H1 (cell line): ENCODE data around the gene IKZF5. TPM values are rescaled to one million over a fixed set of nuclear protein-coding genes. Genes with fewer than 3 reads are reported as not detected.

Source experiments
- CTCF ChIA-PET: fragments of 300-600 bp; sonication (Branson Sonifier 250); formaldehyde crosslinking; loops from one replicate; lab custom pipeline; 2021; ENCODE audit not compliant: partially characterized antibody; lab: Charles Lee
- POLR2A ChIA-PET: fragments of 300-600 bp; sonication (Branson Sonifier 250); formaldehyde crosslinking; loops from one replicate; lab custom pipeline; 2021; ENCODE audit warnings: inconsistent platforms; ENCODE audit not compliant: partially characterized antibody; lab: Charles Lee
- DNase-seq, 2 experiments: peaks; one replicate each; pipeline versions ENCODE4 v3.0.0 to v3.0.0-alpha.2; 2010 to 2022; ENCODE audit warnings: low spot score in 2 of 2, low read depth in 1 of 2, mixed read lengths in 1 of 2
- FAIRE-seq: peaks from 2 replicates; lab custom pipeline; 2011; peaks lifted over from hg19 to GRCh38; lab: Jason Lieb, UNC
- H2AFZ ChIP-seq: 2 replicates; pipeline ENCODE4 v1.8.1; 2012; ENCODE audit warnings: low read length, inconsistent platforms
- H2AK5ac ChIP-seq: 2 replicates; pipeline ENCODE4 v1.6.1; 2013; ENCODE audit warnings: low read depth, low read length
- H2BK120ac ChIP-seq: replicated peaks from 2 replicates; pipeline ENCODE3; 2013; ENCODE audit warnings: low read depth, low read length, inconsistent platforms
- H2BK12ac ChIP-seq: 2 replicates; pipeline ENCODE4 v1.6.1; 2013; ENCODE audit warnings: low read depth, low read length
- H2BK15ac ChIP-seq: 2 replicates; pipeline ENCODE4 v1.6.1; 2013; ENCODE audit warnings: low read length
- H2BK20ac ChIP-seq: 2 replicates; pipeline ENCODE4 v1.6.1; 2013; ENCODE audit warnings: low read length
- H2BK5ac ChIP-seq: 2 replicates; pipeline ENCODE4 v1.6.1; 2013; ENCODE audit warnings: low read depth, low read length
- H3K14ac ChIP-seq: 2 replicates; pipeline ENCODE4 v1.6.1; 2013; ENCODE audit warnings: inconsistent platforms; ENCODE audit not compliant: insufficient read length
- H3K18ac ChIP-seq: 2 replicates; pipeline ENCODE4 v1.6.1; 2013; ENCODE audit warnings: low read length; ENCODE audit errors: extremely low read depth
- H3K23ac ChIP-seq: 2 replicates; pipeline ENCODE4 v1.6.1; 2013; ENCODE audit warnings: inconsistent platforms; ENCODE audit not compliant: insufficient read length
- H3K23me2 ChIP-seq: 2 replicates; pipeline ENCODE4 v1.6.1; 2013; ENCODE audit warnings: low read depth, low read length
- H3K27ac ChIP-seq: 2 replicates; pipeline ENCODE4 v1.6.1; 2011; ENCODE audit warnings: low read depth, low read length, inconsistent platforms
- H3K27me3 ChIP-seq, 4 experiments: replicated peaks in 1 of 4; 1 replicate in 1 of 4; 2 replicates in 3 of 4; pipeline versions ENCODE4 v1.6.1 to v1.8.1; 2011 to 2013; ENCODE audit warnings: low read length in 3 of 4, mild to moderate bottlenecking in 3 of 4, inconsistent platforms in 2 of 4, mixed read lengths in 2 of 4, moderate library complexity in 1 of 4; ENCODE audit not compliant: control insufficient read depth in 3 of 4, insufficient read depth in 3 of 4; ENCODE audit errors: extremely low read depth in 1 of 4
- H3K36me3 ChIP-seq, 4 experiments: 2 replicates each; pipeline versions ENCODE4 v1.6.1 to v1.8.1; 2011 to 2013; ENCODE audit warnings: mild to moderate bottlenecking in 4 of 4, low read length in 3 of 4, moderate library complexity in 2 of 4, control low read depth in 1 of 4, inconsistent platforms in 1 of 4; ENCODE audit not compliant: insufficient read depth in 4 of 4, control insufficient read depth in 2 of 4
- H3K4ac ChIP-seq: replicated peaks from 2 replicates; pipeline ENCODE3; 2013; ENCODE audit warnings: low read length, low read depth, mixed read lengths, inconsistent platforms; ENCODE audit not compliant: insufficient read length
- H3K4me1 ChIP-seq, 4 experiments: replicated peaks in 1 of 4; 1 replicate in 1 of 4; 2 replicates in 3 of 4; pipeline versions ENCODE4 v1.6.1 to v1.8.1; 2011 to 2013; ENCODE audit warnings: low read length in 3 of 4, inconsistent platforms in 2 of 4, mixed read lengths in 1 of 4; ENCODE audit not compliant: insufficient read depth in 4 of 4, control insufficient read depth in 3 of 4
- H3K4me2 ChIP-seq, 2 experiments: 2 replicates each; pipeline versions ENCODE4 v1.6.1 to v1.8.1; 2011 to 2013; ENCODE audit warnings: low read depth in 2 of 2, low read length in 2 of 2, control low read depth in 1 of 2, inconsistent platforms in 1 of 2, mild to moderate bottlenecking in 1 of 2; ENCODE audit not compliant: insufficient read depth in 1 of 2
- H3K4me3 ChIP-seq, 4 experiments: fragments of 200-600, 300-600 bp in 1 of 4; sonication (generic), shearing (Covaris generic), sonication (Bioruptor Twin) in 1 of 4; 2 replicates each; pipeline versions ENCODE4 v1.5.1 to v1.8.1; 2011 to 2016; ENCODE audit warnings: low read length in 4 of 4, low read depth in 3 of 4, control low read depth in 2 of 4, inconsistent platforms in 2 of 4, mild to moderate bottlenecking in 2 of 4, mixed read lengths in 1 of 4, moderate library complexity in 1 of 4; ENCODE audit not compliant: insufficient read depth in 2 of 4; ENCODE audit errors: extremely low read depth in 1 of 4
- H3K56ac ChIP-seq: replicated peaks from 2 replicates; pipeline ENCODE3; 2013; ENCODE audit warnings: low read depth, mild to moderate bottlenecking, mixed read lengths, low read length, inconsistent platforms; ENCODE audit not compliant: insufficient read length
- H3K79me1 ChIP-seq: 2 replicates; pipeline ENCODE4 v1.6.1; 2013; ENCODE audit warnings: low read depth, low read length, control low read depth
- H3K79me2 ChIP-seq, 2 experiments: 2 replicates each; pipeline versions ENCODE4 v1.6.1 to v1.8.1; 2012 to 2013; ENCODE audit warnings: low read length in 2 of 2, mild to moderate bottlenecking in 2 of 2, inconsistent platforms in 1 of 2; ENCODE audit not compliant: insufficient read depth in 2 of 2, control insufficient read depth in 1 of 2
- H3K9ac ChIP-seq, 4 experiments: replicated peaks in 1 of 4; 1 replicate in 1 of 4; 2 replicates in 3 of 4; pipeline versions ENCODE4 v1.6.1 to v1.8.1; 2011 to 2013; ENCODE audit warnings: low read depth in 3 of 4, low read length in 3 of 4, control low read depth in 2 of 4, mild to moderate bottlenecking in 2 of 4, moderate library complexity in 2 of 4, inconsistent platforms in 1 of 4; ENCODE audit errors: extremely low read depth in 1 of 4
- H3K9me3 ChIP-seq, 2 experiments: 2 replicates each; pipeline versions ENCODE4 v1.6.1 to v1.8.1; 2012 to 2013; ENCODE audit warnings: mild to moderate bottlenecking in 2 of 2, moderate library complexity in 2 of 2, control low read depth in 1 of 2, inconsistent platforms in 1 of 2, low read depth in 1 of 2, low read length in 1 of 2, mixed read lengths in 1 of 2; ENCODE audit not compliant: insufficient read depth in 2 of 2
- H4K20me1 ChIP-seq, 2 experiments: replicated peaks in 1 of 2; 2 replicates each; pipeline versions ENCODE3 to v1.8.1; 2011 to 2013; ENCODE audit warnings: inconsistent platforms in 2 of 2, low read length in 2 of 2, mild to moderate bottlenecking in 1 of 2; ENCODE audit not compliant: insufficient read depth in 2 of 2, control insufficient read depth in 1 of 2
- H4K5ac ChIP-seq: 2 replicates; pipeline ENCODE4 v1.6.1; 2013; ENCODE audit warnings: low read length, low read depth, mixed read lengths, inconsistent platforms; ENCODE audit not compliant: insufficient read length
- H4K8ac ChIP-seq: 2 replicates; pipeline ENCODE4 v1.8.0; 2013; ENCODE audit warnings: mild to moderate bottlenecking, moderate library complexity, low read length, inconsistent platforms; ENCODE audit not compliant: insufficient read depth; ENCODE audit errors: extremely low read depth
- H4K91ac ChIP-seq: replicated peaks from 2 replicates; pipeline ENCODE3; 2013; ENCODE audit warnings: low read length, mixed read lengths, inconsistent platforms; ENCODE audit not compliant: insufficient read length
- BRCA1 ChIP-seq: IDR thresholded peaks from 2 replicates; pipeline ENCODE4 v1.6.1; 2012; ENCODE audit warnings: low read depth, low read length, improper control_type of control experiment
- CBX5 ChIP-seq: fragments of 300-800, 300-1000 bp; sonication (generic); IDR thresholded peaks from 2 replicates; pipeline ENCODE4 v1.7.1; 2016; ENCODE audit warnings: antibody characterized with exemption, low read length, low read depth
- EP300 ChIP-seq, 2 experiments: IDR thresholded peaks; 1 replicate in 1 of 2; 2 replicates in 1 of 2; pipeline ENCODE4 v1.6.1; 2011 to 2012; ENCODE audit warnings: low read depth in 2 of 2, low read length in 2 of 2, mild to moderate bottlenecking in 2 of 2, borderline replicate concordance in 1 of 2, inconsistent platforms in 1 of 2, moderate library complexity in 1 of 2
- GABPA ChIP-seq: IDR thresholded peaks from 2 replicates; pipeline ENCODE4 v1.6.1; 2011; ENCODE audit warnings: mild to moderate bottlenecking, low read length, moderate library complexity, borderline replicate concordance; ENCODE audit not compliant: insufficient read depth
- KDM4A ChIP-seq: IDR thresholded peaks from one replicate; pipeline ENCODE4 v1.7.1; 2012; ENCODE audit warnings: low read depth, mild to moderate bottlenecking, moderate library complexity, low read length, inconsistent platforms; ENCODE audit not compliant: severe bottlenecking
- NANOG ChIP-seq: IDR thresholded peaks from 2 replicates; pipeline ENCODE4 v1.6.1; 2011; ENCODE audit warnings: low read length, low read depth, mild to moderate bottlenecking, inconsistent platforms; ENCODE audit not compliant: insufficient read depth, poor library complexity, severe bottlenecking
- PHF8 ChIP-seq: fragments of 200-600 bp; sonication (generic); conservative IDR thresholded peaks from 2 replicates; pipeline ENCODE4 v1.7.1; 2012; ENCODE audit warnings: low read depth, mild to moderate bottlenecking, inconsistent platforms, low read length, moderate library complexity
- RFX5 ChIP-seq: IDR thresholded peaks from 2 replicates; pipeline ENCODE4 v1.6.1; 2011; ENCODE audit warnings: low read depth, low read length, improper control_type of control experiment, borderline replicate concordance
- SIX5 ChIP-seq: IDR thresholded peaks from 2 replicates; pipeline ENCODE4 v1.6.1; 2011; ENCODE audit warnings: mild to moderate bottlenecking, low read depth, low read length
- TAF1 ChIP-seq: IDR thresholded peaks from 2 replicates; pipeline ENCODE4 v1.6.1; 2011; ENCODE audit warnings: mild to moderate bottlenecking, low read depth, low read length
- TAF7 ChIP-seq: optimal IDR thresholded peaks from 2 replicates; pipeline ENCODE3; 2011; ENCODE audit warnings: low read depth, mild to moderate bottlenecking, inconsistent platforms, low read length, moderate library complexity, borderline replicate concordance
- YY1 ChIP-seq: IDR thresholded peaks from 2 replicates; pipeline ENCODE4 v1.6.1; 2011; ENCODE audit warnings: low read depth, mild to moderate bottlenecking, low read length
- WGBS, 2 experiments: shearing (Covaris generic) in 1 of 2; methylation state at CpG; one replicate each; pipeline versions ENCODE4 v1.1.6 to v1.1.7; 2013 to 2015; ENCODE audit warnings: low lambda C conversion rate in 2 of 2, mixed read lengths in 2 of 2, inconsistent platforms in 1 of 2, low coverage in 1 of 2, missing lambda C conversion rate in 1 of 2; ENCODE audit not compliant: insufficient replicate concordance in 2 of 2, insufficient coverage in 1 of 2, insufficient read length in 1 of 2; ENCODE audit errors: extremely low coverage in 1 of 2, missing lambda C conversion rate in 1 of 2; 5-methylcytosine and 5-hydroxymethylcytosine counted together
- polyA plus RNA-seq, 7 experiments: library from polyadenylated mRNA; depleted of rRNA in 3 of 7; stranded (reverse) in 5 of 7; unstranded in 2 of 7; fragments of >200 nt in 5 of 7; fragments of 200-250 nt in 2 of 7; gene quantifications; 1 replicate in 5 of 7; 2 replicates in 1 of 7; 4 replicates in 1 of 7; pipeline versions ENCODE4 v1.2.1 to v1.2.3, GENCODE V29; 2011 to 2013; ENCODE audit warnings: missing spikeins in 2 of 7, mixed read lengths in 2 of 7
- total RNA-seq: library from RNA; stranded (reverse); fragmentation: NEBNext Ultra II Directional; extraction: Animal tissue kit (Norgen Biotek cat#: 25700); gene quantifications from 2 replicates; pipeline ENCODE4 v1.2.1, GENCODE V29; 2021
- TF ChIP-seq, protein P1 (sequence below): IDR thresholded peaks from 2 replicates; pipeline ENCODE4 v1.6.1; 2011; ENCODE audit warnings: low read depth, mild to moderate bottlenecking, low read length; ENCODE audit not compliant: insufficient read depth

Gene IKZF5
- total and polyA plus RNA-seq, 2 of the 8 experiments (the other 6 are each of a cell fraction or from before 2014, with no cell fraction given): 5.2 to 15.3 TPM

DNA sequence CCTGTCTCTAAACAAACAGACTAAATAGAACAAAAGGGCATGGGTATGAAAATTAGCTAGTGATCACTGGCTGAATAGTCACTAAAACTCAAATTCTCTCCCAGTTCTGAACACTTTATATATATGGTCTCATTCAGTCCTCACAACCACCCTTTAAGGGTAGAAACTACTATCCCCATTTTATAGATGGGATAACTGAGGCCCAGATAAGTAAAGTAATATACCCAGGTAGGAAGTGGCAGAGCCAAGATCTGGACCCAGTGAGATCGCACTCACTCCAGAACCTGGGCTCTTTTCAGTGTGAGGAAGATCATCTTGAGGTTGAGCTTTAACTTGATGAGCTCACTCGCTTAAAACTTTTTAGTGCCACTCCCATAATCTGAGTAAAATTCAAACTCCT, 23.9 kb downstream of the IKZF5 start:
- H3K18ac ChIP-seq: no peak overlapping the region
- no peak overlapping the region for H3K23ac ChIP-seq
- H4K8ac ChIP-seq: no peak overlapping the region
- ChIA-PET CTCF (interaction anchor here (0.6 to 1.2 kb wide), 3 partner anchors 13 to 693 kb away, joined by 3 read pairs; no protein-coding TSS in a partner anchor), POLR2A (interaction anchor here (0.9 to 2.6 kb wide), 3 partner anchors 15 to 30 kb away, joined by 3 to 6 read pairs (median 4); no protein-coding TSS in a partner anchor)
- H3K27me3 ChIP-seq: no peaks in the 10 kb centered on the region
- no peaks in the 10 kb centered on the region for H3K9me3 ChIP-seq
- H4K91ac ChIP-seq: no peak overlapping the region
- H4K20me1 ChIP-seq: no peaks in the 10 kb centered on the region
- H3K27ac ChIP-seq: no peak overlapping the region
- H2BK120ac ChIP-seq: no peak overlapping the region
- no peak for TF ChIP-seq TAF1
- no peak for TF ChIP-seq NANOG
- no peak for TF ChIP-seq CBX5
- no peak for TF ChIP-seq GABPA
- TF ChIP-seq PHF8: no peak
- TF ChIP-seq, protein P1, sequence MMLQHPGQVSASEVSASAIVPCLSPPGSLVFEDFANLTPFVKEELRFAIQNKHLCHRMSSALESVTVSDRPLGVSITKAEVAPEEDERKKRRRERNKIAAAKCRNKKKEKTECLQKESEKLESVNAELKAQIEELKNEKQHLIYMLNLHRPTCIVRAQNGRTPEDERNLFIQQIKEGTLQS: no peak
- no peak for TF ChIP-seq KDM4A
- no peak for TF ChIP-seq TAF7
- no peak for TF ChIP-seq EP300 (IDR thresholded peaks at IDR 0.05; ENCODE audit: borderline replicate concordance in 1 of 2, low read depth in 2 of 2, low read length in 2 of 2)
- TF ChIP-seq SIX5: no peak
- TF ChIP-seq RFX5: no peak
- TF ChIP-seq BRCA1: no peak
- no peak for TF ChIP-seq YY1
- H2BK15ac ChIP-seq: no peak overlapping the region
- 95% methylated on average over 2 of the region's 2 CpGs; no CpG with 5 or more reads in 1 of the 2 experiments for WGBS, 2 experiments
- H2AK5ac ChIP-seq: no peak overlapping the region
- no peak overlapping the region for H3K56ac ChIP-seq
- H2AFZ ChIP-seq: no peak overlapping the region
- H2BK20ac ChIP-seq: no peak overlapping the region
- H3K4me3 ChIP-seq: no peak overlapping the region
- H3K36me3 ChIP-seq: peaks cover 0 to 7% (median 2%) of the 10 kb centered on the region in 4 experiments; a peak in 2 of 8 replicates
- H3K4me1 ChIP-seq: peaks cover 0 to 1% (median 0%) of the 10 kb centered on the region in 4 experiments; a peak in 1 of 7 replicates
- no peak overlapping the region for H3K4me2 ChIP-seq
- H4K5ac ChIP-seq: no peak overlapping the region
- no peak for FAIRE-seq
- peaks cover 6% of the 10 kb centered on the region for H3K23me2 ChIP-seq
- H2BK12ac ChIP-seq: no peak overlapping the region
- H3K14ac ChIP-seq: no peak overlapping the region
- no peak overlapping the region for H2BK5ac ChIP-seq
- H3K79me1 ChIP-seq: no peaks in the 10 kb centered on the region
- no peak overlapping the region for H3K9ac ChIP-seq
- H3K4ac ChIP-seq: no peak overlapping the region
- H3K79me2 ChIP-seq: no peaks in the 10 kb centered on the region
- DNase-seq: no peak
